Progenitor cell of endocrine pancreas (in vitro differentiated cells): Measurements from ENCODE around the gene NRXN3. TPM values are rescaled to one million over a fixed set of nuclear protein-coding genes. Genes with fewer than 3 reads are reported as not detected.
A peak's percentile ranks its signal among the peaks of the same experiment; 100 is the strongest.

ENCODE experiments used
- DNase-seq: peaks from one replicate; pipeline ENCODE4 v3.0.0; 2021; ENCODE audit warnings: low spot score; ENCODE audit not compliant: unreplicated experiment
- H3K27ac Mint-ChIP-seq: 2 replicates; pipeline ENCODE4 v1.8.0; 2021; ENCODE audit warnings: mild to moderate bottlenecking, moderate library complexity, mixed read lengths
- H3K27me3 Mint-ChIP-seq: 2 replicates; pipeline ENCODE4 v1.8.0; 2021; ENCODE audit warnings: mixed read lengths
- H3K36me3 Mint-ChIP-seq: 2 replicates; pipeline ENCODE4 v1.8.0; 2022; ENCODE audit warnings: mixed read lengths; ENCODE audit not compliant: insufficient read depth
- H3K4me1 Mint-ChIP-seq: 2 replicates; pipeline ENCODE4 v1.8.0; 2021; ENCODE audit warnings: low read depth, mixed read lengths
- H3K4me3 Mint-ChIP-seq: 2 replicates; pipeline ENCODE4 v1.8.0; 2021; ENCODE audit warnings: low read depth, mild to moderate bottlenecking, moderate library complexity, mixed read lengths
- H3K9me3 Mint-ChIP-seq: 2 replicates; pipeline ENCODE4 v1.8.0; 2021; ENCODE audit warnings: low read depth, mixed read lengths
- total RNA-seq: library from RNA; stranded (reverse); gene quantifications from 2 replicates; pipeline ENCODE4 v1.2.1, GENCODE V29; 2021
- TF ChIP-seq, protein P1 (sequence below): fragments of 200-600 bp; sonication (generic); IDR thresholded peaks from one replicate; pipeline ENCODE4 v1.5.0; 2021; ENCODE audit warnings: antibody characterized with exemption, mild to moderate bottlenecking; ENCODE audit not compliant: unreplicated experiment

Gene NRXN3
- total RNA-seq, 1 donor from 2014 or later, result 22.1 TPM

DNA sequence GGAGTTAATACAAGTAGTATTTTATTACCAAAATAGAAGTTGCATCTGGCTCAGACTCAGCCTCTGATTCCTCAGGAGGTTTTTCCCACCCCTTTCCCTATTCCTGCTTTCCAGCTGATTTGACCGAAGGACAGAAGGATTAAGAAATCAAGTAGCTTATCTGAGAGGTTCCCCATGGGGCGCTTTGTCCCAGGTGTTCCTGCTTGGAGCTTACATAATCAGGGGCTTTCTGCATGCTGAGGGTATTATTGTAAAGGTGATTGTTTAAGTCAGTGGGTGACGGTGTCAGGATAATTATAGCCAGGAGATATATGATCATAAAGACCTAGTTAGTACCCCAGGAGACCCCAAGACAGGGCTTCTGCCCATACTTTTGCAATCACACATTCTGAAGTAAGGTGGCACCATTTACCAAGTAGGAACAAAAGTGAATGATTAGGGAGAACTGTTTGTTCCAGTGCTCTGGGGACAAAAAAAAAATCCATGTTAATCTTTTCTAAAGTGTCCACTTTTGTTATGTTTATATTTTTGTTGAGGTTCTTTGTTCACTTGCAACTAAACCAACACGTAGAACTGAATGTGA lies 921.3 kb downstream of the NRXN3 start:
- no peaks in the 10 kb centered on the region for H3K36me3 Mint-ChIP-seq
- TF ChIP-seq, protein P1, sequence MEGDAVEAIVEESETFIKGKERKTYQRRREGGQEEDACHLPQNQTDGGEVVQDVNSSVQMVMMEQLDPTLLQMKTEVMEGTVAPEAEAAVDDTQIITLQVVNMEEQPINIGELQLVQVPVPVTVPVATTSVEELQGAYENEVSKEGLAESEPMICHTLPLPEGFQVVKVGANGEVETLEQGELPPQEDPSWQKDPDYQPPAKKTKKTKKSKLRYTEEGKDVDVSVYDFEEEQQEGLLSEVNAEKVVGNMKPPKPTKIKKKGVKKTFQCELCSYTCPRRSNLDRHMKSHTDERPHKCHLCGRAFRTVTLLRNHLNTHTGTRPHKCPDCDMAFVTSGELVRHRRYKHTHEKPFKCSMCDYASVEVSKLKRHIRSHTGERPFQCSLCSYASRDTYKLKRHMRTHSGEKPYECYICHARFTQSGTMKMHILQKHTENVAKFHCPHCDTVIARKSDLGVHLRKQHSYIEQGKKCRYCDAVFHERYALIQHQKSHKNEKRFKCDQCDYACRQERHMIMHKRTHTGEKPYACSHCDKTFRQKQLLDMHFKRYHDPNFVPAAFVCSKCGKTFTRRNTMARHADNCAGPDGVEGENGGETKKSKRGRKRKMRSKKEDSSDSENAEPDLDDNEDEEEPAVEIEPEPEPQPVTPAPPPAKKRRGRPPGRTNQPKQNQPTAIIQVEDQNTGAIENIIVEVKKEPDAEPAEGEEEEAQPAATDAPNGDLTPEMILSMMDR, result peak; percentile 14
- H3K4me3 Mint-ChIP-seq, result no peak overlapping the region
- H3K27me3 Mint-ChIP-seq, result peaks cover 4% of the 10 kb centered on the region
- no peaks in the 10 kb centered on the region for H3K9me3 Mint-ChIP-seq
- DNase-seq, result no peak
- no peak overlapping the region for H3K27ac Mint-ChIP-seq
- peaks cover 13% of the 10 kb centered on the region for H3K4me1 Mint-ChIP-seq

DNA sequence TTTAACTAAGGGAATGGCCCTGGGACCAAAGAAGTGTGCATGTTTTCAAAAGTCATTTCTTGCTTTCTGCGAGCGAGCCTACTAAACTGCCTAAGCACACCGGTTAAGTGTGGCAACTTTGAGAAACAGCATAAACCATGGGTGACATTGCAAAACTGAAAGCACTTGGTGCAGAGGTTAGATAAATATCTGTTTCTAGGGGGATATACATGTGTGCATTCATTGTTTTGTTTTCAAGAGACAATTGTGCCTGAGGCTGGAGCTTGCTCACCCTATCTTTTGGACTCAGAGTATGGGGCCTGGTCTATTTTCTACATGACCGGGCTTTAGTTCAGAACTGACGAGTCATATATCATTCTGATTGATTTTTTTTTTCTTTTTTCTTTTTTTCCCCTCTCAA lies 923.4 kb downstream of the NRXN3 start:
- TF ChIP-seq, protein P1, result no peak
- DNase-seq, result no peak
- Mint-ChIP-seq H3K4me1 (peaks cover 13% of the 10 kb centered on the region), H3K36me3 (no peaks in the 10 kb centered on the region), H3K9me3 (no peaks in the 10 kb centered on the region), H3K4me3 (no peak overlapping the region), H3K27ac (no peak overlapping the region), H3K27me3 (peaks cover 4% of the 10 kb centered on the region)

DNA sequence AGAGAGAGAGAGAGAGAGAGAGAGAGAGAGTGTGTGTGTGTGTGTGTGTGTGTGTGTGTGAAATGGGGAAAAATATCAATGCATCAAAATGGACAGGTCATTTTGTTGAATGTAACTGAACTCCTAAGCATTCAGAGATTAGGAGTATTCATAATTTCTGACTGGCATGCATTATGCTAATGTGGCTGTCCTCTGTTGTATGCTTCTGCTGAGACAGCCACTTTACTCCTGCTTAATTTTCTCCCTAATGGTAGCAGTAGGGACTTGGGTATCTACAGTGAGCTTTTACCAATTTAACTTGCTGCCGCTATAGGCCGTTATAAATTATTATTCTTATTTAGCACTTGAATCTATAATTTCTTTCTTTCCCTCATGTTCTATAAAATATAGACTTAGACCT lies 924.8 kb downstream of the NRXN3 start:
- TF ChIP-seq, protein P1, result no peak
- Mint-ChIP-seq H3K9me3 (no peaks in the 10 kb centered on the region), H3K36me3 (no peaks in the 10 kb centered on the region), H3K27me3 (peaks cover 4% of the 10 kb centered on the region), H3K27ac (no peak overlapping the region), H3K4me3 (no peak overlapping the region), H3K4me1 (peaks cover 13% of the 10 kb centered on the region)
- DNase-seq, result no peak

DNA sequence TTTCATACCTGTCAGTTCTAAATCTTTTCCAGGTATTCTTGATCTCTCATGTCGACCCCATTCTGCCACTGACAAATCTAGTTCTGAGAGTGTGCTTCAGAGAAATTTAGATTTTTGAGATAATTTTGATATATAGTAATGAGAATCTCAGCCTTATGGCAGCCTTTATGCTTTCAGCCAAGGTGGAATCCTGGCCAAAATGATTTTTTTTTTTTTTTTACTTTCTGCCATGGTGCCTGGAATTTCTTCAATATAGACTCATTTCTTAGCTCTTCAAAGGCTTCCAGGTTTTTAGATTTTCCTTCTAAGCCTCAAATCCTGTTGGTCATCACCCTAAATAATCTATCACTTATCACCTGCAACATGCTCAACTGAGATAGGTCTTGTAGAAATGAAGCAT lies 926.6 kb downstream of the NRXN3 start:
- no peak for DNase-seq
- H3K4me1 Mint-ChIP-seq, result peaks cover 9% of the 10 kb centered on the region
- H3K27ac Mint-ChIP-seq, result peak overlapping the region; percentile 46
- TF ChIP-seq, protein P1, result no peak
- H3K36me3 Mint-ChIP-seq, result no peaks in the 10 kb centered on the region
- H3K27me3 Mint-ChIP-seq, result no peaks in the 10 kb centered on the region
- H3K9me3 Mint-ChIP-seq, result no peaks in the 10 kb centered on the region
- no peak overlapping the region for H3K4me3 Mint-ChIP-seq

DNA sequence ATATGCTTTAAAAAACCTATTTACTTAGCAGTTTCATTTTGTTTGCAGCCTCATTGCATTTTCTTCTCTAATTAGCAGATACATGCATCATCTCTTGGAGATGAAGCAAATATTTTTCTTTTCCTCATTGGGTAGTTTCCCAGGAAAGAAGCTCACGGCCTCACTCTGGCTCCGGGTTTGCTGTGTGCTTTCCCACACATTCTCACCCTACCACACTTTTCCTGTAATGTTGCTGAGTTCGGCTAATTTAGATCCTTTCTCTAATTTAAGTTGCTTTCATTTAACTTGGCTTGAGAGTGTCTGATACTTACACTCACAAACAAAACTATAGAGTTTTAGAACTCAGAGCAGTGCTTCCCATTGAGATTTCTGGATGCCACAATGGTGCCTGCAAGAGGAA lies 928.2 kb downstream of the NRXN3 start:
- H3K4me1 Mint-ChIP-seq, result peaks cover 8% of the 10 kb centered on the region
- no peak for DNase-seq
- TF ChIP-seq, protein P1, result no peak
- H3K27me3 Mint-ChIP-seq, result no peaks in the 10 kb centered on the region
- no peak overlapping the region for H3K4me3 Mint-ChIP-seq
- peaks cover 9% of the 10 kb centered on the region for H3K9me3 Mint-ChIP-seq
- no peak overlapping the region for H3K27ac Mint-ChIP-seq
- no peaks in the 10 kb centered on the region for H3K36me3 Mint-ChIP-seq
